Activated CD4-positive, alpha-beta T cell treated with anti-CD3 and anti-CD28 coated beads for 1 hour (primary cell): ENCODE data around the gene LRRK1.

ENCODE experiments used
- DNase-seq: peaks from one replicate; pipeline ENCODE4 v3.0.0-alpha.2; 2020

Gene LRRK1

DNA sequence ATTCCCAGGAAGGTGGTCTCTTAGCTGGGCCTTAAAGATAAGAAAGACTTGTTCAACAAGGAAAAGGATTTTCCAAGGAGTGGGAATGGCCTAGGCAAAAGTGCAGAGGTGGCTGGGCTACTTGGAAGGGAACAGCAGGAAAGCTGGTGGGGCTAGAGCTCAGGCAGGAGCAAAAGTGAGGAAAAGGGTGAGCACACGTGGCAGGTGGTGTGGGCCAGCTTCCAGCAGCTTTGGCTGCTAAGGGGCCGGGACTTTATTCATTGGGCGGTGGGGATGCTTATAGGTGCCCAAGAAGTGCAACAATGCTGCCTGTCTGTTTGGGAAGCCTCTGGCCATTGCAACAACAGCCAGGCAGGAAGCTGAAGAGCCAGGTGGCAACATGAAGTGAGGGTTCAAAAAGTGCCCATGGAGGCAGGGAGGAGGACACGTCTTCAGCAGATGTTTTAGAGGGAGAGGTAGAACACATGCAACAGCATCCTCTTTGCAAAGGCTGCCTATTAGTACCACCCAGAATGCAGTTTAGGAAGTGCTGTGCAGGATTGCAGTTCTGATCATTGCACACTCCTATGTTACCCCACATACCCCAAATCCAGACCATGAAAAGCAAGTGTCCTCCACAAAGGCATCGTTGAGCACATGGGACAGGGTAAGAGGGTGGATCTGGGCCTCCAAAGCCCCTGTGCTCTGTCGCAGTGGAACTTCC is 25.7 kb upstream of the LRRK1 start:
- no peak for DNase-seq

DNA sequence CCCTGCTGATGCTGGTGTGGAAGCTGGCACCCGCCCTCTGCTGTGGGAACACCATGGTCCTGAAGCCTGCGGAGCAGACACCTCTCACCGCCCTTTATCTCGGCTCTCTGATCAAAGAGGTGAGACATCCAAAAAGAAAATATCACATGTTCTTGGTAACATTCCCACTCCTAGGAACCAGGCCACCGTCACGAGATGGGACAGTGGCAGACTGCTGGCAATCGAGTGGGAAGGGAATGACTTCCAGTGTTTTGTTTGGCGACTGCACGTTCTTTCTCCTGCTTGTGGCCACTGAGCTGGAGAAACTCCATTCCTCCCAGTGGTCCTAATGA is 25.2 kb upstream of the LRRK1 start:
- no peak for DNase-seq

- DNase-seq: no peak
Measured at GRCh38 chr15:100895721-100896120, 23.4 kb upstream of the LRRK1 start.

DNA sequence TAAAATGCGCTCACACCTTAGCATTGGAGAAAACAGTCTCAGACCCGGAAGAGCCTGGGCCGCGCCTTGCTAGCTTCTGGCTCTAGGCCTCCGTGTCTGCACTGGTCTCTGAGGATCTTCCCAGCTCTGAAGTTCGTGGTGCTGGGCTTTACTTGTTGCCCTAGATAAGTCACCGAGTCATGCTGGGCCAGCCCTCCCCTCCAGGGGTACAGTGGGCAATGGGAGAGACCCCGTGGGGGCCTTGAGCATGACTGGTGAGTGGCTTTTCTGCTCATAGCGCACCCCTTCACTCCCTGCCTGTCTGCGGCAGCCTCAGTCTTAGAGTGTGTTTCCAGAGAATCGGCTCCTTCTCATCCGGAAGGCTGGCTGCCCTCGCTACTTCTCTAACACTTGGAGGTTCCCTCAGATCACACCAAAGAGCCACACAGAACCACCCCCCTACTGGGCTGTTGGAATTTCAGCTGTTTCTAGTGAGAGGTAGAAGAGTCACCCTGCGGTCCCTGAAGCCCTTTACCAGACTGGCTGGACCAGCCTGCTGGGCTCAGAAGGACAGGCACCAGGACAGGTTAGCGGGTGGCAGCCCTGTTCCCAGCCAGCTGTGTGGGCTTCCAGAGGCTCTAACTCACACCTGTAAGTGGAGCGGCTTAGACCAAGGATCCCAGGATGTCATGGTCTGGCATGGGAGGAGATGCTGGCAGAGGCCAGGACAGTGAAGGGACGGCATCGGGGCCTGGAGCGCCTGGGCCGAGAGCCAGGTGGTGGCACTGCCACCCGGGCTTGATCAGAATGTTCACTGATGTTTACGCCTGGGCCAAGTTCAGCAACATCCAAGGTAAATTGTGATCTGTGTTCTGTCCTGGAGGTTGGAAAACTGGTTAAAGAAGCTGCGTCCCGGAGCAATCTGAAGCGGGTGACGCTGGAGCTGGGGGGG is 21.7 kb upstream of the LRRK1 start:
- no peak for DNase-seq

DNA sequence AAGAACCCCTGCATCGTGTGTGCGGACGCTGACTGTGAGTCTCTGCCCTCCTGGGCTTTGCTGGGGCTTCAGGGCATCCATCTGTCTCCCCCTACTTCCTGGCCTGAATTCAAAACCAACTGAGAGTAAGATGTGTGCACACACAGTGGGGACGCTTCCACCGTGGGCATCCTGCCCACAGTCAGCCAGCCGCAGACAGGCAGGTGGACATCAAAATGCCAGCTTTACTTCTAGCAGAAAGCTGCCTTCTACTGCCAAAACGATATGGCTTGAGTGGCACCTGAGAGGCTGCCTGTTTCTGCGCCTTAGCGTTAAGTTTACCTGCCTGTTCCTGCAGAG is 21.0 kb upstream of the LRRK1 start:
- DNase-seq: no peak

DNA sequence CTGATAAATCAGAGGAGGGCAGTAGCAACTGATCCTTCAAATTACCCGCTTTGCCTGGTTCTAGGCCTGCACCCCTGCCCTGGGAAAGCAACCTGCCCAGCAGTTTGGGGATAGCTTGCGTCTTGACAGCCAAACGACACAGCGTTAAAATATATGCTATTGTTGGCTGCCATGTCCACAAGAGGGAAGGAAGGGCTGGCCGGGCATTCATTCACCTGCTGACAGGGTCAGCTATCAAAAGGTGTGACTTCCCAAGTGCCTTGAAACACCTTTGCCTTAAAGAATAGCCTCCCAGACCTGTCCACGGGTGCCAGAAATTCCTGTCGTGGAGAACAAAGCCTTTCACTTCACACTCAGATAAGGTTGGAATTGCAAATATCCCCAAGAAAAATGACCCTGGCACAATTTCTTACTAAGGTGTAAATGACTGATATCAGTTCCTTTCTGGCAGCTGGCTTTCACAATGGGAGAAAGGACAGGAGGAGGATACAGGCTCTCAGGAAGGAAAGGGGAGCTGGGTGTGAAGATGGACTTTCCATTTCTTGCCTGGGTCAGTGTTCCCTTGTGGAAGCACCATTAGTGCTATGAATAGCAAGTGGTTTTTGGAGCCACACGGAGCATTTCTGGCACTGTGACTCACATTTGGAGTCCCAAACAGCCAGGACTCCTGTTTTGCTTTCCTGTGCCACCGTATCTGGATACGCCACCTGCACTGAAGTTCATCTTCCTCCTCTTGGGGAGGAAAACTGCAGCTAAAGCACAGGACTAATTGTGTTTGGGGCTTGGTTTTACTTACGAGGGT is 20.3 kb upstream of the LRRK1 start:
- DNase-seq: no peak

DNA sequence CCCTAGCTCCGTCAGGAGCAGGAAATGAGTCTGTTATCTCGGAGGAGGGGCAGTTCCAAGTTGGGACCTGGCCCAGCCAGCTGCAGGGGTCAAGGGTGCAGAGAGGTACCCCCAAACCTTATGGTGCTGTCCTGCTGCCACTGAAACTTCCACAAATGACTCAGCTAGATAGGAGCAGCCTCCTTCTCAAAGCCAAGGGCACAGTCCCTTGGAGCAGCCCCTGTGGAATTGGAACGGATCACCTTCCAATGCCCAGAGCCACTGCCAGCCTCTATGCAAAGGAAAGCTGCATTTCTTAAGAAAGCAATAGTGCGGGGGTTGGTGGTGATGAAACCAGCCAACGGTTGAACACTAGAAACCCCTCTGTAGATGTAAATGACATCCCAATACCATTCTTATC is 19.6 kb upstream of the LRRK1 start:
- DNase-seq: no peak

DNA sequence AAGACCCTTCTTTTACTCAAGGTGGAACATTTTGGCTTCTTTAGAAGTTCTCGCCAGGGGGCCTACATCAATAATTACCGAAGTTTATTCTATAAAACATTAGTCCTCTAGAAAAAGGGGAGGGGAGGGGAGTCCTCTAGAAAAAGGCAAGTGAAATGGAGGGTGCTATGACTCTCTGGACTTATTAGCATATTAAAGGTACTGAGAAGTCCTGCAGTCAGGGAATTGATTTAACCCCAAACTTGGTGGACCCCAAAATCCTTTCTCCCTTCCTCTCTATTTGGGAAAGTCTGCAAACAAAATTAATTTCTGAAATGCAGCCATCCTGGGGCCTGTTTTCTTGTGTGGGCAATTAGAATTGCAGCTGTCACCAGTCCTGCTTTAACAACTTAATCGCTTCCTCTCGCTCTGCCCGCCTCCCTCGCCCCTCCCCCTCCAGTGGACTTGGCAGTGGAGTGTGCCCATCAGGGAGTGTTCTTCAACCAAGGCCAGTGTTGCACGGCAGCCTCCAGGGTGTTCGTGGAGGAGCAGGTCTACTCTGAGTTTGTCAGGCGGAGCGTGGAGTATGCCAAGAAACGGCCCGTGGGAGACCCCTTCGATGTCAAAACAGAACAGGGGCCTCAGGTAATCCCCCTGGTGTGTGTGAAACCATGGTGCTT is 18.9 kb upstream of the LRRK1 start:
- no peak for DNase-seq

GRCh38 chr15:100900795-100901169 is 18.4 kb upstream of the LRRK1 start:
- no peak for DNase-seq

DNA sequence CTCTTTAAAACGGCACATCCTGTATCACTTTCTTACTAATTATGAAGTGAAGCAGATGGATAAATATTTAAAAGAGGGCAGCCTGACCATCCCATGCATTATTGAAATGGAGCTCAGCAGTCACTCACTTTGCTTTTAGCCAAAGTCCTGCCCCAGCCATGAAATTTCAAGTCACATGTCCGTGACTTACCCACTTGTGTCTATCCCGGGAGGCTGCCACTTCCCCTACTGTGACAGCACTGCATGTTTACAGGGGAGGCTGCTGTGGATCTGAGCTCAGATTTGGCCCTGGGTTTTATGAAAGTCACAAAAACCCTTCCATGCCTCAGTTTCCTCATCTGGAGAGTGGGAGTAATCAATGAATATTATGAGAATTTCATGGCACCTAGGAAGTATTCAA is 17.9 kb upstream of the LRRK1 start:
- DNase-seq: no peak

GRCh38 chr15:100901702-100902435 is 17.3 kb upstream of the LRRK1 start:
- no peak for DNase-seq

DNA sequence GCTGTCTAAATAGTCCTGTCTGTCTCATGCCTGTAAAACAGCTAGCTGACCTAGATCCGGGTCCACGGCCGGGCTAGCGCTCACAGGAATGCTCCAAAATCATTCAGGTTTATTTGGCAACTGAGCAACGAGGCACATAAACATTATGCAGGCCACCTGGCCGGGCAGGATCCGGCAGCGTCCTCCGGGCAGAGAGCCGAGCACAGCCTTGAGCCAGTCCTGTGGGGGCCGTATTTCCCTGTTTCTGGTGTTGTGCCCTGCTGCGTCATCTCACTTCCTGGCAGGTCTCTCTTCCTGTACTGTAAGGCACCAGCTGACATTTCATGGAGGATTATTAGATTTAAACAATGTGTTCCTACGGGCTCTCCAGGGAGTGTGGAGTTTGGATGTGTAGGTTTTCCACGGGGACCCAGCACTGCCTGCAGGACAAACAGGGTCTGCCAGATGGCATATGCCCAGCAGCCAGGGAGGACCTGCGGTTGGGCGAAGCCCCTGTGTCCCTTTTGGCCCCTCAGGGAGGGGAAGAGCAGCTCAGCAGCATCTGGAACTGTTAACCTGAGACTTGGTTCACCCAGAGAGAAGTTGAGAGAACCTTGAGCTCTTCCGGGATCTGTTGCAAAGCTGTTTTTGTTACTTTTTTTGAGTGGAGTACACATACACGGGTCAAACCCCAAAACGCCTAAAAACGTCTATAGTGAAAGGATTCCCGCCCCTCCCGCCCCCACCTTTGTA is 16.6 kb upstream of the LRRK1 start:
- DNase-seq: no peak

DNA sequence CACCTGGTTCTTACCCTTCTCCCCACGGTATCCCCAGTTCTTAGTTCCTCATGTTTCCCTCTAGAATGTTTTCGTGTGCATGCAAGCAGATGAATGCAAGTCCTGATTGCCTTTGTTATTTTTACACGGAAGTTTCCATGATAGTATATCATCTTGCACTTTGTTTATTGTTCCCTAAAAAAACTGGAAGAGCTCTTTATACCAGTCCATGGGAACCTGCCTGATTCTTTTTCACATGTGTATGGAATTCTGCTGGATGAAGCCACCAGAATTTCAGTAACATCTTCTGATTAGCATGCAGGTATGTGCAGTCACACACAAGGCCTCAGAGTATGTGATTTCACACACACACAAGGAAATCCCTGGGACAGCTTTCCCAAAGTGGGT is 16.0 kb upstream of the LRRK1 start:
- DNase-seq: no peak

- no peak for DNase-seq
Measured at GRCh38 chr15:100905850-100906249, 13.3 kb upstream of the LRRK1 start.

DNA sequence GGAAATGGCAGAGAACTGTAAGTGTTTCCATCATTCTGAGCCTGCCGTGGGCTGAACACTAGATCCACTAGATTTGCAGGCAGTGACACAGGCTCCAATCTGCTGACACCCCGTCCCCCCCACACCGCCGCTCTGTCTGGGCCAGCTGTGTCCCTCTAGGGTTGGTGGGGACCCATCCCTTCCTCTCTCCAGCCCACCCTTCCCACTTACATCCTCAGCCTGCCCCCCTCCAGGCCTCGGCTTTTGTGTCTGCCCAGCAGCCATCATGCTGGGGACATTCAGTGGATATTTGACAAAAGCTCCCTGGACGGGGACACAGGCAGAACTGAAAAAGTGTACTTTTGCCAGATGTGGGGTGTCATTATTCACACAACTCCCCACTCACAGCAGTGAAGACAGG is 10.7 kb upstream of the LRRK1 start:
- no peak for DNase-seq

GRCh38 chr15:100909565-100909964 is 9.6 kb upstream of the LRRK1 start:
- DNase-seq: no peak

GRCh38 chr15:100909989-100910955 is 8.9 kb upstream of the LRRK1 start:
- no peak for DNase-seq

GRCh38 chr15:100911086-100911485 is 8.1 kb upstream of the LRRK1 start:
- DNase-seq: no peak

GRCh38 chr15:100913961-100914360 is 5.2 kb upstream of the LRRK1 start:
- DNase-seq: no peak

DNA sequence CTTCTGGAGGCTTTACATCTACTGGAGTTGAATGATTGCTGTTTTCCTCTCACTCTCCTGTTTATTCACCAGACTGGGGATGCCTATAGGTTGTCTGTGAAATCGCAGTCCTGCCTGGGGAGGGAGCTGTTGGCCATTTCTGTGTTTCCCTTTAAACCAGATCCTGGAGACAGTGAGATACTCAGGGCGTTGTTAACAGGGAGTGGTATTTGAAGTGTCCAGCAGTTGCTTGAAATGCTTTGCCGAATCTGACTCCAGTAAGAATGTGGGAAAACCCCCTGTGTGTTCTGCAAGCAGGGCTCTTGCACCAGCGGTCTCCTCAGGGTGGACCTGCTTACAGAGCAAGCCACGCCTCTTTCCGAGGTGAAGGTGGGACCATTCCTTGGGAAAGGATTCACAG is 4.3 kb upstream of the LRRK1 start:
- DNase-seq: no peak
